Activated T-cell treated with anti-CD3 and anti-CD28 coated beads for 1 hour (primary cell): ENCODE measurements around the gene LY9.

Experiments
- DNase-seq: peaks from one replicate; pipeline ENCODE4 v3.0.0-alpha.2; 2020; ENCODE audit warnings: low read depth

The LY9 gene

GRCh38 chr1:160801836-160802580, 6.0 kb downstream of the LY9 start:
- no peak for DNase-seq

DNA sequence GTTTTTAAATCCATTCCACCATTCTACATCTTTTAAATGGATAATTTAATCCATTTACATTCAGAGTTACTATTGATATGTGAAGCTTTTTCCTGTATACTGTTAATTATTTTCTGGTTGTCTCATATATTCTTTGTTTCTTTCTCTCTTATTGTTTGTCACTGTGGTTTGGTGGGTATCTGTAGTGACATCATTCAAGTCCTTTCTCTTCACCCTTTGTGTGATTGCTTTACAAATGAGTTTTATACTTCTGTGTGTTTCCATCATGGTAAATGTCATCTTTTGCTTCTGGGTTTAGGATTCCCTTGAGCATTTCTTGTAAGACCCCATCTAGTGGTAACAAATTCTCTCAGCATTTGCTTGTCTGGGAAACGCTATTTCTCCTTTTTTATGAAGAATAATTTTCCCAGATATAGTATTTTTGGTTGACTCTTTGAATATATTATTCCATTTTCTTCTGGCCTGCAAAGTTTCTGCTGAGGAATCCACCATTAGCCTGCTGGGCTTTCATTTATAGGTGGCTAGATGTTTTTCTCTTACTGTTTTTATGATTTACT, 10.2 kb downstream of the LY9 start:
- no peak for DNase-seq

GRCh38 chr1:160806784-160807183, 10.8 kb downstream of the LY9 start:
- DNase-seq, result no peak

DNA sequence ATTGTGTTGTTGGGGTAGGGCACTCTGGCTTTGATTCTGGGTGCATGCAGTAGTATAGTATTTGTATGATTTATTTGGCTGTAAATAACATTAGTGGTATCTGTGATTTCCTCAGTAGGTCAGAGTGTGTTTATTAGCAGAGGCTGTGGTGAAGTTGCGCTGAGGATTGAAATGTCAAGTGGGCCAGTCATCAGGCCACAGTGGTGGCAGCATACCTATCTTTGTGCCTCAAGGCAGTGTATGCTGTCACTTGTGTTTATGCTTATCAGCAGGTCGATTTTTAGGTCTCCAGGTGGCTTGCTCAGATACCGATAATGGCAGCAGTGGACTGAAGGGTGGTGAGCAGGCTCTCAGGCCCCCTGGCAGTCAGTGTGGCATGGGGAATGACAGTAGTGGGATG, 11.3 kb downstream of the LY9 start:
- no peak for DNase-seq

DNA sequence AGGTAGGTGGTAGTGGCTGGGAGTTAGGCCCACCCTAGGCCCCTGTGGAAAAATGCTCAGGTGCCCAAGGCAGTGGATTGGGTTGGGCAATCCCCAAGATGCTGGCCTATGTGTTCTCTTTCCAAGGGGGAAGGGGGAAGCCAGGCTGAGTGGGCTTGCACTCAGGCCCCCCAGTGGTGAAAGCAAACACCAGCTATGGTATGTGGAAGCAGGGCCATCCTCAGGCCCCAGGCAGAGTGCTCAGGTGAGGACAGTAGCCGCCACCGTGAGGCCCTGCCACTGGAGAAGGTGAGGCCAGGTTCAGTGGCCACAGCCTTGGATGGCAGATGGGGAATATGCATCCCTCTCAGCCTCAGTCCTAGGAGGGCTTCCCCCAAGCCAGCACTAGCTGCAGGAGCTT, 11.8 kb downstream of the LY9 start:
- no peak for DNase-seq

DNA sequence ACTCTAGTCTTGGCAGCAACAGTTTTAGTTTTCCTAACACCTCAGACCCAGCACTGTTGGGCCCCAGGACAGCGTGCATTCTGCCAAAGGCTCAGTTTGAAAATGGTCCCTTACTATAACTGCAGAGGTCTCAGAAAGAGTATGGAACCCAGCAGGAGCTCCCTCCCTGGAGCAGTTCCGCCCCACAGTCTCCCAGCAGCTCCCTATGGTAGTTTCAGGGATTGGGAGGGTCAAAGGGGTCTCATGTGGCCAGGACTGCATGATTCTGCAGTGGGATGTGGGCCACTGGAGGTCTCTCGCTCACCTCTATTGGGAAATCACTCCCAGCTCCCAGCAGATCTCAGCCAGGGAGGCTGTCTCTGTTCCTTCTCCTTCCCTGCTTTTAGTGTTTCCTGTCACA, 12.3 kb downstream of the LY9 start:
- DNase-seq, result no peak

DNA sequence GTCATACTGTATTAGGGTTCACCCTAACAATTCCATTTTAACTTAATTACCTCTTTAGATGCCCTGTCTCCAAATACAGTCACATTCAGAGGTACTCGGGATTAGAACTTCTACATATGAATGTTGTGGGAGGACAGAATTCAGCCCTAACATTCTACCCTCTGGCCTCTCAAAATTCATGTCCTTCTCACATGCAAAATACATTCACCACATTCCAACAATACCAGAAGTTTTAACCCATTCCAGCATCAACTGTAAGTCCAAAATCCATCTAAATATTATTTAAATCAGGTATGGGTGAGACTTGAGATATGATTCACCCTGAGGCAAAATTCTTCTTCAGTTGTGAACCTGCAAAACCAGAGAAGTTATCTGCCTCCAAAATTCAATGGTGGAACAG, 14.5 kb downstream of the LY9 start:
- DNase-seq, result no peak

GRCh38 chr1:160811147-160811546, 15.2 kb downstream of the LY9 start:
- DNase-seq, result no peak

DNA sequence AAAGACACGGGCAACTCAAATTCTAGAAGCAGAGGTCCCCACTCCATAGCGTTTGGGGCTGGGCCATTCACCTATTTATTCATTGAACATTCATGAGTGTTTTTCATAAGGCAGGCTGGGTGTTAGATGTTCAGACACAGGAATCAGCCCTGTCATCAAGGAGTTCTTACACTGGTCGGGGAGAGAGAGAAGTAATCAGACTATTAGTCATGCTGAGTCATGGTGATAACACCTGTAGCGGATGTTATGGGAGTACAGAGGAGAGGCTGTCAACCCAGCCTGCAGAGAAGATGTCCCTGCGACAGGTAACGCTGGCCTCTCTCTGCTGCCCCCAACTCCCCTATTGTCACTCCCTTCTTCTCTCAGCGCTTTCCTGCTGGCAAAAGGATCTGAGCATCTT, 17.2 kb downstream of the LY9 start:
- no peak for DNase-seq

- no peak for DNase-seq
Observed at GRCh38 chr1:160814316-160814715, 18.3 kb downstream of the LY9 start.

DNA sequence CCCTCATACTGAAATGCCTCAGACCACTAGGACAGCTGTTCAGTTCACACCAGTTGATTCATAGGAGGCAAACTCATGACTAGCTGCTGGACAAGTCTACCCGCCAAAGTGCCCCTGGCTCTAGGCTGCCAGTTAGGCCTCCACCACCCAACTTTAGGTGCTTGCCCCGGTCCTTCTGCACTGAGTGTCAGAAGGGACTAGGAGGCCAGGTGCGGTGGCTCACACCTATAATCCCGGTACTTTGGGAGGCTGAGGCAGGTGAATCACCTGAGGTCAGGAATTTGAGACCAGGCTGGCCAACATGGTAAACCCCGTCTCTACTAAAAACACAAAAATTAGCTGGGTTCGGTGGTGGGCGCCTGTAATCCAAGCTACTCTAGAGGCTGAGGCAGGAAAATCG, 18.9 kb downstream of the LY9 start:
- DNase-seq, result no peak

DNA sequence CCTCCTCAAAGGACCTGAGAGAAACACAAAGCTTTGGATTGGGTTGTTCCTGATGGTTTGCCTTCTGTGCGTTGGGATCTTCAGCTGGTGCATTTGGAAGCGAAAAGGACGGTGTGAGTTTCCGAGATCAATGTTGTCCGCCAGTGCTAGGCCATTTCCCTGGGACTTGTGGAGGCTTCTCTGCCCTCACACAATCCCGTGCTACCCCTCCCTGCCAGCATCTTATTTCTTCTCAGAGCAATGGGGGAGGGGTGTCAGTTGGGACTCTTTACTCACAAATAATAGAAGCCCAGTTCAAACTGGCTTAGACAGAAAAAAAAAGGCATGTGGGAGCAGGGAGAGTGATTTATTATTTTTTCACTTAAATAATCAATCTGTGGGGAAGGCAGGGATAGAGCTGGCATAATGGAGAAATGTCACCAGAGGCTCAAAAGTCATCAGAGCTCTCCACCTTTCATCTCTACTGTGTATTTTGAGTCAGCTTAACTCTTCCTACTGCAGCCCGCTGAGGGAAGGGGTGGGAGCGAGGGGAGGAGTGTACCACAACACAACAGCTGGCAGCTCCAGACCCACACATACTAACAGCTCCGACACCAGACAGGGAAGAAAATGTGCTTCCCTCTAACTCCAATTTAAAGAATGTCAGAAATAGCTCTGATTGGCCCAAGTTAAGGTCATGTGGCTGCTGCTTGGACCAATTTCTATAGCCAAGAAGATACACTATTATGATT, 22.4 kb downstream of the LY9 start:
- no peak for DNase-seq

- DNase-seq, result no peak
Observed at GRCh38 chr1:160819186-160819585, 23.2 kb downstream of the LY9 start.

DNA sequence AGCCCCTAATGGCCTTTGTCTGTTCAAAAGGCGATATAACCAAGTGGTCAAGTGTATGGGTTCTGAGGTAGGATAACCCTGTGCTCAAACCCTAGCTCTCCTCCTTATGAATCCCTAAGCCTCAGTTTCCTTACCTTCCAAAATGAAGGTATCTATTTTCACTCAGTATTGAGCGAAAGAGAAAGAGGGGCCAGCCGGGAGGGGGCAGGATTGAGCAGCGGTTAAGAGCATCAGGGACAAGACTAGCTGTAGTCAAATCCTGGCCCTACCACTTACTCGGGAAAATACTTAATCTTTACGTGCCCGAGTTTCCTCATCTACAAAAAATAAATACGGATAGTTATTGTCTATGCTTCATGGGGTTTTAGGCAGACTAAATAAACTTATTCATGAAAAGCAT, 25.7 kb downstream of the LY9 start:
- DNase-seq, result no peak

GRCh38 chr1:160823296-160823695, 27.3 kb downstream of the LY9 start:
- no peak for DNase-seq

DNA sequence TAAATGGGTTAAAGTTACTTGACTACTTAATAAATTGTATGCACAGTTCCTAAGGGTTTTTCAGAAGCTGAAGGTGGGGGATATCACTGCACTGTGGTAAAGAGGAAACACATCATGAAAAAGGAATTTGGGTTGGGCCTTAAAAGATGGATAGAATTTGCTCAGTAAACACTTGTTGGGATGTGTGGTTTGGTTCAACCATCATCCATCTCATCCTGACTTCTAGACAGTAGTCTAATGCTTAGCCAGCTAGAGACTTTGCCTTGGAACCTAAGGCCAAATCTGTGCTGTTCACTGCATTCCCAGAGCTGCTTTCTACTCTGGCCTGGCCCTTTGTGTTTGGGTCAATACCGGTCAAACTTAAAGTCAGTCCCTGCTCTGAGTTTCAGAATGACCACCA, 30.6 kb downstream of the LY9 start:
- no peak for DNase-seq

GRCh38 chr1:160827418-160827817, 31.4 kb downstream of the LY9 start:
- no peak for DNase-seq

DNA sequence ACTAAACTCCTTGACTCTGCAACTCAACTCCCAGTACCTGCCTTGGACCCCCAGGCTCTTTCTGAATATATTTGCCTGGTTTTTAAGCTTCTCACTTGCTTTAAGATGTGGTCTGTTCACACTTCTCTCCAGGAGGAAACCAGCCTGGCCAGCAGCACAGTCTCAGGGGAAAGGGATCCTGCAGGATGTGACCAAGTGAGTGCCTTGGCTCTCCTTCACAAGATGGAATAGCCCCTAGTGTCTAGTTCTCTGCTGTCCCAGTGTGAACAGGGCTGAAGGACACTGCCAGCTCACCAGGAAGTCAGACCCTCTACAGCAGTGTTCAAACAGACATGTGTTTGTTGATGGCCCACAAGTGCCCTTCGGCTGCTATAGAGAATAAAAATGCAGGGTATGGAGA, 33.8 kb downstream of the LY9 start:
- no peak for DNase-seq

GRCh38 chr1:160830321-160831153, 34.6 kb downstream of the LY9 start:
- DNase-seq, result peak; percentile 79

DNA sequence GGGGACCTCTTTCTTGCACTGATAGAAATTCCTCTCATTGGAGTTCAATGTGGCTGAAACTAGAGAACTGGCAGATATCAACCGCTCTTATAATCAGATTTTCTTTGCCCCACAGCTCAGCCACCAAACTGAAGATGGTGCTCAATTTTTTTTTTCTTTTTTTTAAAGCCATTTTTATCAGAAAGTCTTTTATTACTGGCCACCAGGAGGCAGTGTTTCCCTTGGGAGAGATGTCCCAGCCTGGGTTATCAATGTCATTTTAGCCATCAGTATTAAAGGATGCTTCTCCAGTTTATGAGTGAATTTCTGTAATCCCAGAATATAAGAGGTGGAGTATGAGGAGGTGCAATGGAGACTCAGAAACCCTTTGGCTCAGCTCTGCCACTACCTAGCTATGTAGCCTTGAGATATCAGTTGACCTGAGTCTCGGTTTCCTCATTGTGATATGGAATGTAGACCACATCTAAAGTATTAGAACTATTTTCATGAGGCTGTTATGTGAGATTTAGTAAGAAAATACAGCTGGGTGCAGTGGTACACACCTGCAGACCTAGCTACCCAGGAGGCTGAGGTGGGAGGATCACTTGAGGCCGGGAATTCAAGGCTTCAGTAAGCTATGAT, 39.1 kb downstream of the LY9 start:
- no peak for DNase-seq

DNA sequence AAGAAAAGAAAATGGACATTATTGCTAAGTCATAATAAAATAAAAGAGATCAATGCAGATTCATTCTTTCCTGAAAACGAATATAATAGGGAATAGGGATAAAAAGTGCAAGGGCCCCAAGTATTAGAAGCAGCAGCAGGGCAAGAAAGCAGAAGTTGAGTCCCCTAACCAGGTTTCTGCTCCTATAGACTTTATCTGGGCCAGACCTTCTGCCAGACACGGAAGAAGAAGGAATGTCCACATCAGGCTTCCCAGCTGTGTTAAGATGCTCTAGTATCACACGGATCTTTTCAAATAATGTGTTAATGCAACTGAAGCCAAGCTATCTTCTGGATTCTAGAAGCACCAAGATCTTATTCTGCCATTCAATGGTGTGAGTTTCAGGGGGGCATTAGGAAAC, 39.8 kb downstream of the LY9 start:
- no peak for DNase-seq

DNA sequence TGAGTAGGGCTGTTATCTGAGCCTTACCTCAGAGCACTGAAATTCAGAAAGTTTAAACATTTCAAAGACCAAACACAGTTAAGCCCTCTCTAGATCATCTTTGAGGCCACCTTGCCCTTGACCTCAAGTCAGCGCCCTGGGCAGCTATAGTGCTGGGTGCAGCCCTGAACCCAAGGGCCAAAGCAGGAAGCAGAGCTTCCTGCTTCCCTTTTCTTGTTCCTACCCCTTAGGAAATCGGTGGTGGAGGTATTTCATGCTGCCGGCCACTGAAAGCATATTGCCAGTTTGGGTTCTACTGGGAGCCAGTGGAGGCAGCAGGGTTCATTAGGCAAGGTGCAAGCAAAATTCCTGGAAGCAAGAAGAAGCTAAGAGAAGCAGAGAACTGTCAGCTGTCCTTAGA, 40.6 kb downstream of the LY9 start:
- no peak for DNase-seq
